Bronchial smooth muscle cell (primary cell): ENCODE measurements around the gene PSME3IP1. TPM values are rescaled to one million over a fixed set of nuclear protein-coding genes. Genes with fewer than 3 reads are reported as not detected.

ENCODE experiments used
- total RNA-seq: library from RNA; depleted of rRNA; stranded (reverse); fragments of >200 nt; gene quantifications from 2 replicates; pipeline ENCODE4 v1.2.1, GENCODE V29; 2014

Gene PSME3IP1, protein sequence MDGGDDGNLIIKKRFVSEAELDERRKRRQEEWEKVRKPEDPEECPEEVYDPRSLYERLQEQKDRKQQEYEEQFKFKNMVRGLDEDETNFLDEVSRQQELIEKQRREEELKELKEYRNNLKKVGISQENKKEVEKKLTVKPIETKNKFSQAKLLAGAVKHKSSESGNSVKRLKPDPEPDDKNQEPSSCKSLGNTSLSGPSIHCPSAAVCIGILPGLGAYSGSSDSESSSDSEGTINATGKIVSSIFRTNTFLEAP
- 50.1 TPM in 2 replicates for total RNA-seq

DNA sequence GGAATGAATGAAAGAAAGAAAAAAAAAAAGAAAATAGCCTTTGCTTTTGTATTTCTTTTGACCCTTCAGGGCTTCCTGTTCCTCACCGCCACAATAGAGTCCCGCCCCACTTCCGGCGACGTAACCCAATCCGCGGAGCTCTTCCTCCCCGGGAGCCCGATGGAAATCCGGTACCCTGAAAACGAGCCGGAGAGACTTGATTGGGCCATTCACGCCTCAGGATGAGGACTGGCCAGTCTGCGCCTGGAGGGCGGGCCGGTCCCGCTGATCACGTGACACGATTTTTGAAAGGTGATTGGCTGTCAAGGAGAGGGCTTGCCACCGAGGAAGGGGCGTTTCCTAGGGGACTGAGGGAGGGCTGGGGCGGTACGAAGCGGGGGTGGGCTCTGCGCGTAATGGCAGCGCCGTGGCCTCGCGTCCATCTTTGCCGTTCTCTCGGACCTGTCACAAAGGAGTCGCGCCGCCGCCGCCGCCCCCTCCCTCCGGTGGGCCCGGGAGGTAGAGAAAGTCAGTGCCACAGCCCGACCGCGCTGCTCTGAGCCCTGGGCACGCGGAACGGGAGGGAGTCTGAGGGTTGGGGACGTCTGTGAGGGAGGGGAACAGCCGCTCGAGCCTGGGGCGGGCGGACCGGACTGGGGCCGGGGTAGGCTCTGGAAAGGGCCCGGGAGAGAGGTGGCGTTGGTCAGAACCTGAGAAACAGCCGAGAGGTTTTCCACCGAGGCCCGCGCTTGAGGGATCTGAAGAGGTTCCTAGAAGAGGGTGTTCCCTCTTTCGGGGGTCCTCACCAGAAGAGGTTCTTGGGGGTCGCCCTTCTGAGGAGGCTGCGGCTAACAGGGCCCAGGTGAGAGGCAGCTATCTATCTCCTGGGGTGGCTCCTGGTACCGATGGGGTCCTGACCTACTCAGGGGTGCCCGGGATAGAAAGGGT lies at the start of gene PSME3IP1, which contains the start of gene RSPRY1:
Gene PSME3IP1, minus strand, starts transcription at position 95 of the 927 bp plus-strand sequence. CDS start 12,185 bp downstream, outside the sequence.
Gene RSPRY1, plus strand, starts transcription at position 385 of the 927 bp plus-strand sequence. CDS start 18,330 bp downstream, outside the sequence.

Other genes starting within 250 kb of the PSME3IP1 start
- gene CETP, start 224.1 kb downstream of the PSME3IP1 start, total RNA-seq, result not detected in 2 replicates
- 8.4 and 10.6 TPM in 2 replicates for gene NLRC5, start 196.5 kb downstream of the PSME3IP1 start, total RNA-seq
- 9.6 and 22.8 TPM in 2 replicates for gene CPNE2, start 93.5 kb downstream of the PSME3IP1 start, total RNA-seq
- 31.4 and 39.8 TPM in 2 replicates for gene RSPRY1, start 290 bp upstream of the PSME3IP1 start, total RNA-seq
- gene ARL2BP, start 59.2 kb upstream of the PSME3IP1 start, total RNA-seq, result 40.5 and 41.6 TPM in 2 replicates
- gene PLLP, start 98.6 kb upstream of the PSME3IP1 start, total RNA-seq, result 0.16 TPM in 1 of 2 replicates, not detected in the other
- gene CCL22, start 172.7 kb upstream of the PSME3IP1 start, total RNA-seq, result not detected in 2 replicates
- gene CX3CL1, start 186.5 kb upstream of the PSME3IP1 start, total RNA-seq, result under 0.01 TPM in 1 of 2 replicates, not detected in the other
- not detected in 2 replicates for gene CCL17, start 218.7 kb upstream of the PSME3IP1 start, total RNA-seq